ENCODE measurements around the gene RTN4RL2. TPM values are rescaled to one million over a fixed set of nuclear protein-coding genes. Genes with fewer than 3 reads are reported as not detected.

RTN4RL2 gene
- total and polyA plus RNA-seq, 10 of the 15 experiments (the other 5 are each of a cell fraction or from before 2014, with no cell fraction given), result 0.14 to 1.1 (median 0.52) TPM; not detected in 4

GRCh38 chr11:57428643-57429042 is 31.7 kb upstream of the RTN4RL2 start (continued):
- TF ChIP-seq CEBPZ (IDR thresholded peaks at IDR 0.05; ENCODE audit: low read depth, low read length) (no peak), ZZZ3 (IDR thresholded peaks at IDR 0.05; ENCODE audit: control insufficient read depth, insufficient read length, low read depth) (no peak), ZNF622 (IDR thresholded peaks at IDR 0.05) (no peak), SIN3A (IDR thresholded peaks at IDR 0.05; ENCODE audit: low read depth, low read length) (no peak), TCF12 (IDR thresholded peaks at IDR 0.05; ENCODE audit: low read depth, low read length) (no peak), SIX5 (IDR thresholded peaks at IDR 0.05; ENCODE audit: low read depth, low read length, severe bottlenecking) (no peak), SREBF2 (IDR thresholded peaks at IDR 0.05; ENCODE audit: low read length) (no peak), MYB (IDR thresholded peaks at IDR 0.05; ENCODE audit: borderline replicate concordance, low read depth, low read length) (no peak), HDAC6 (IDR thresholded peaks at IDR 0.05; ENCODE audit: unreplicated experiment) (no peak), TCF7 (IDR thresholded peaks at IDR 0.05; ENCODE audit: borderline replicate concordance) (no peak)
- TF ChIP-seq, protein P1, sequence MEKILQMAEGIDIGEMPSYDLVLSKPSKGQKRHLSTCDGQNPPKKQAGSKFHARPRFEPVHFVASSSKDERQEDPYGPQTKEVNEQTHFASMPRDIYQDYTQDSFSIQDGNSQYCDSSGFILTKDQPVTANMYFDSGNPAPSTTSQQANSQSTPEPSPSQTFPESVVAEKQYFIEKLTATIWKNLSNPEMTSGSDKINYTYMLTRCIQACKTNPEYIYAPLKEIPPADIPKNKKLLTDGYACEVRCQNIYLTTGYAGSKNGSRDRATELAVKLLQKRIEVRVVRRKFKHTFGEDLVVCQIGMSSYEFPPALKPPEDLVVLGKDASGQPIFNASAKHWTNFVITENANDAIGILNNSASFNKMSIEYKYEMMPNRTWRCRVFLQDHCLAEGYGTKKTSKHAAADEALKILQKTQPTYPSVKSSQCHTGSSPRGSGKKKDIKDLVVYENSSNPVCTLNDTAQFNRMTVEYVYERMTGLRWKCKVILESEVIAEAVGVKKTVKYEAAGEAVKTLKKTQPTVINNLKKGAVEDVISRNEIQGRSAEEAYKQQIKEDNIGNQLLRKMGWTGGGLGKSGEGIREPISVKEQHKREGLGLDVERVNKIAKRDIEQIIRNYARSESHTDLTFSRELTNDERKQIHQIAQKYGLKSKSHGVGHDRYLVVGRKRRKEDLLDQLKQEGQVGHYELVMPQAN (conservative IDR thresholded peaks at IDR 0.05), result no peak
- TF ChIP-seq, protein P2, sequence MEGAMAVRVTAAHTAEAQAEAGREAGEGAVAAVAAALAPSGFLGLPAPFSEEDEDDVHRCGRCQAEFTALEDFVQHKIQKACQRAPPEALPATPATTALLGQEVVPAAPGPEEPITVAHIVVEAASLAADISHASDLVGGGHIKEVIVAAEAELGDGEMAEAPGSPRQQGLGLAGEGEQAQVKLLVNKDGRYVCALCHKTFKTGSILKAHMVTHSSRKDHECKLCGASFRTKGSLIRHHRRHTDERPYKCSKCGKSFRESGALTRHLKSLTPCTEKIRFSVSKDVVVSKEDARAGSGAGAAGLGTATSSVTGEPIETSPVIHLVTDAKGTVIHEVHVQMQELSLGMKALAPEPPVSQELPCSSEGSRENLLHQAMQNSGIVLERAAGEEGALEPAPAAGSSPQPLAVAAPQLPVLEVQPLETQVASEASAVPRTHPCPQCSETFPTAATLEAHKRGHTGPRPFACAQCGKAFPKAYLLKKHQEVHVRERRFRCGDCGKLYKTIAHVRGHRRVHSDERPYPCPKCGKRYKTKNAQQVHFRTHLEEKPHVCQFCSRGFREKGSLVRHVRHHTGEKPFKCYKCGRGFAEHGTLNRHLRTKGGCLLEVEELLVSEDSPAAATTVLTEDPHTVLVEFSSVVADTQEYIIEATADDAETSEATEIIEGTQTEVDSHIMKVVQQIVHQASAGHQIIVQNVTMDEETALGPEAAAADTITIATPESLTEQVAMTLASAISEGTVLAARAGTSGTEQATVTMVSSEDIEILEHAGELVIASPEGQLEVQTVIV (IDR thresholded peaks at IDR 0.05; ENCODE audit: borderline replicate concordance, partially characterized antibody), result no peak

Measured in GM12878 (cell line).